ENCODE measurements around the gene ERCC3. TPM values are rescaled to one million over a fixed set of nuclear protein-coding genes. Genes with fewer than 3 reads are reported as not detected.

ERCC3 gene
- total RNA-seq, 4 donors from 2014 or later: 30.0 to 47.2 (median 39.0) TPM

DNA sequence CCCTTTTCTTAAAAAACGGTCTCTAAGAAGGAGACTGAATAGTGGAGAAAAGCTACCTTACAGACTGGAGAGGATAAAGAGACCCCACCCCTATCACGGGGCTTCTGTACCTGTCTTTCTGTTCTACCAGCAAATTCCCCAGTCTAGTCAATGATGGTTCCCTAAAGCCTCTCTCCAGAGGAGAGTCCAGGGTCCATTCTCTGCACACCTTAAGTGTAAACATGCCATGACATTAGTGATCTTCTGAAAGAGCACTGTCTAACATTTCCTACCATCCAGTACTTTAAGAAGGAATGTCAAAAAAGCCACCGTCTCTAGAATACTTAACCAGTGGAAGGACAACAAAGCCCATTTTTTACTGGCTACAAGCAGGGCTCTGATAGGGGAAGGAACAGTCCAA, 17.0 kb upstream of the ERCC3 start:
- no peaks in the 10 kb centered on the region for H3K9me3 ChIP-seq
- H3K36me3 ChIP-seq: peaks cover 0 to 48% (median 22%) of the 10 kb centered on the region in 4 donors
- no peak for DNase-seq
- no peak overlapping the region for H3K4me3 ChIP-seq
- H3K27ac ChIP-seq: no peak overlapping the region
- H3K27me3 ChIP-seq: no peaks in the 10 kb centered on the region
- WGBS, 2 donors (ENCODE audit: low coverage in 1 of 2): 83 to 87% methylated on average over 3 of the region's 3 CpGs
- intact Hi-C loops (cut with DNase I; ENCODE audit: low total_unique reads) (no loop called here), in situ Hi-C loops (cut with MboI; ENCODE audit: low pct_ligation_motif_present in 1 of 4, low pct_unique_long_range_greater_than_20kb in 1 of 4, low sequenced_read_pairs in 3 of 4) (no loop called here)
- peaks cover 0 to 5% (median 0%) of the 10 kb centered on the region in 4 donors for H3K4me1 ChIP-seq
- TF ChIP-seq POLR2AphosphoS5 (IDR thresholded peaks at IDR 0.05): no peak
- TF ChIP-seq, protein P1, sequence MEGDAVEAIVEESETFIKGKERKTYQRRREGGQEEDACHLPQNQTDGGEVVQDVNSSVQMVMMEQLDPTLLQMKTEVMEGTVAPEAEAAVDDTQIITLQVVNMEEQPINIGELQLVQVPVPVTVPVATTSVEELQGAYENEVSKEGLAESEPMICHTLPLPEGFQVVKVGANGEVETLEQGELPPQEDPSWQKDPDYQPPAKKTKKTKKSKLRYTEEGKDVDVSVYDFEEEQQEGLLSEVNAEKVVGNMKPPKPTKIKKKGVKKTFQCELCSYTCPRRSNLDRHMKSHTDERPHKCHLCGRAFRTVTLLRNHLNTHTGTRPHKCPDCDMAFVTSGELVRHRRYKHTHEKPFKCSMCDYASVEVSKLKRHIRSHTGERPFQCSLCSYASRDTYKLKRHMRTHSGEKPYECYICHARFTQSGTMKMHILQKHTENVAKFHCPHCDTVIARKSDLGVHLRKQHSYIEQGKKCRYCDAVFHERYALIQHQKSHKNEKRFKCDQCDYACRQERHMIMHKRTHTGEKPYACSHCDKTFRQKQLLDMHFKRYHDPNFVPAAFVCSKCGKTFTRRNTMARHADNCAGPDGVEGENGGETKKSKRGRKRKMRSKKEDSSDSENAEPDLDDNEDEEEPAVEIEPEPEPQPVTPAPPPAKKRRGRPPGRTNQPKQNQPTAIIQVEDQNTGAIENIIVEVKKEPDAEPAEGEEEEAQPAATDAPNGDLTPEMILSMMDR (IDR thresholded peaks at IDR 0.05): no peak
- TF ChIP-seq EP300 (IDR thresholded peaks at IDR 0.05; ENCODE audit: low read depth): no peak

DNA sequence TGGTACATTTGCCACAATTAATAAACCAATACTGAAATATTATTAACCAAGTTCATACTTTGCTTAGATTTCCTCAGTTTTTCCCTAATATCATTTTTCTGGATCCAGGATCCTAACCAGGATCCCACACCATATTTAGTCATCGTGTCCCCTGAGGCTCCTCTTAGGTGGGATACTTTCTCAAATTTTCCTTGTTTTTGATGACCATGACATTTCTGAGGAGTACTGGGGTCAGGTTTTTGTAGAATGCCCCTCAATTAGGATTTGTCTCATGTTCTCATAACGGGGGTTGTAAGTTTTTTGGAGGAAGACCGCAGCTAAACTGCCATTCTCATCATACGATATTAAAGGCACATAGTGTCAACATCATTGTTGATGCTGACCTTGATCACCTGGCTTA, 15.5 kb upstream of the ERCC3 start:
- Histone ChIP-seq H3K4me1 (peaks cover 0 to 7% (median 0%) of the 10 kb centered on the region in 4 donors), H3K27ac (no peak overlapping the region), H3K27me3 (no peaks in the 10 kb centered on the region), H3K9me3 (no peaks in the 10 kb centered on the region), H3K4me3 (no peak overlapping the region), H3K36me3 (peaks cover 0 to 48% (median 16%) of the 10 kb centered on the region in 4 donors)
- no peak for DNase-seq
- WGBS, 2 donors (ENCODE audit: low coverage in 1 of 2): 94 to 100% methylated on average over 1 to 4 of the region's 4 CpGs
- in situ Hi-C loops (cut with MboI; ENCODE audit: low pct_ligation_motif_present in 1 of 4, low pct_unique_long_range_greater_than_20kb in 1 of 4, low sequenced_read_pairs in 3 of 4): no loop called here
- intact Hi-C loops (cut with DNase I; ENCODE audit: low total_unique reads): no loop called here
- TF ChIP-seq POLR2A (IDR thresholded peaks at IDR 0.05): no peak
- TF ChIP-seq POLR2AphosphoS5 (IDR thresholded peaks at IDR 0.05): no peak
- TF ChIP-seq, protein P1 (IDR thresholded peaks at IDR 0.05): no peak
- no peak for TF ChIP-seq EP300 (IDR thresholded peaks at IDR 0.05; ENCODE audit: low read depth)

DNA sequence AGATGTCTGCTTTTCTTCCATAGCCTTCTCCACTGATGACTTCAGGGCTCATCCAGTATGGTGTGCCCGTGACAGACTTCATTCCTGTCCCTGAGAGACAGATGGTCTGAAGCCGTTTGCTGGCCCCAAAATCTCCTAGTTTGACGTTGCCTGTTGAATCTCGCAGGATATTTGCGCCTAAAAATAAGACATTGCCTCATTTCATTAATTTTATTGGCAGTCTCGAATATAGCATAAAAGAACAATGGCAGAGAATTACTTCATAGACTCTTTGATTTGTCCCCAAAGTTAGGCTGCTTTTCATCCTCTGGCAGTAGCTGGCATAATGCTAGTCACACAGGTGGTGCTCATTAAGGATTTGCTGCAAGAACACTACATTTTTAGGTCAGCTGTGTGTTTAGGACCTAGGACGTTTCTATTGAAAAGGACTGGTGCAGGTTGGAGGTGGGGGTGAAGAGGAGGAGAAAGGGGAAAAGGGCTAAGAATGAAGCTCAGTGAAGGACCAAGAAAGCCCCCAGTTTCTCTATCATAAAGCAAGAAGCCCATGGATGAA, 14.7 kb upstream of the ERCC3 start:
- no peak for TF ChIP-seq EP300 (IDR thresholded peaks at IDR 0.05; ENCODE audit: low read depth)
- Histone ChIP-seq H3K4me1 (peaks cover 0 to 7% (median 0%) of the 10 kb centered on the region in 4 donors), H3K4me3 (no peak overlapping the region), H3K9me3 (no peaks in the 10 kb centered on the region), H3K27me3 (no peaks in the 10 kb centered on the region), H3K27ac (no peak overlapping the region), H3K36me3 (peaks cover 0 to 48% (median 14%) of the 10 kb centered on the region in 4 donors)
- intact Hi-C loops (cut with DNase I; ENCODE audit: low total_unique reads) (no loop called here), in situ Hi-C loops (cut with MboI; ENCODE audit: low pct_ligation_motif_present in 1 of 4, low pct_unique_long_range_greater_than_20kb in 1 of 4, low sequenced_read_pairs in 3 of 4) (no loop called here)
- DNase-seq: no peak
- 91 to 100% methylated on average over 5 to 7 of the region's 7 CpGs for WGBS, 2 donors (ENCODE audit: low coverage in 1 of 2)

DNA sequence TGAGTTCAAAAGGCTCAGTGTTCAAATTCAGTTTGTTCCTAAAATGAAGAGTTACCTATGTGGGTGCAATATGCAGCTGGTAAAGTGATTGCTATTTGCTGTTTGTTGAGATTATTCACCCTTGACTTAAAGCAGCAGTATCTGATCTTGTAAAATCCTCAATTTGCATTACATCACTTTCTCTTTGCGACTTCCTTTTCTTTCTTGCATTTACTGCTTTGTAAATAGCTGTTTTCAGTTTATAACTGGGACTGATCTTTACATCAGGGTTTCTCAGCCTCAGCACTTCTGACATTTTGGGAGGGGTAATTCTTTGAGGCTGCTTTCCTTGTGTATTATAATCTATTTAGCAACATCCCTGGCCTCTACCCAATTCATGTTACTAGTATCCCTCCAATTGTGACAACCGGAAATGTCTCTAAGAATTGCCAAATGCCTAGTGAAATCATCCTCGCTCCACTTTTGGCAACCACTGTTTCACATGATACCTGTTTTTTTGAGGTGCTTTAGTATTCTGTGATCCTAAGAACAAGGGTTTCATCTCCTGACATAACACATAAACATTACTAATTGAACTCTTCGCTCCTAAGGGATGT, 12.1 kb upstream of the ERCC3 start:
- 33 to 67% methylated on average over 4 of the region's 4 CpGs for WGBS, 2 donors (ENCODE audit: low coverage in 1 of 2)
- intact Hi-C loops (cut with DNase I; ENCODE audit: low total_unique reads) (no loop called here), in situ Hi-C loops (cut with MboI; ENCODE audit: low pct_ligation_motif_present in 1 of 4, low pct_unique_long_range_greater_than_20kb in 1 of 4, low sequenced_read_pairs in 3 of 4) (no loop called here)
- peaks cover 0 to 7% (median 0%) of the 10 kb centered on the region in 4 donors for H3K4me1 ChIP-seq
- no peak for DNase-seq
- peaks cover 0 to 28% (median 10%) of the 10 kb centered on the region in 4 donors for H3K36me3 ChIP-seq
- no peaks in the 10 kb centered on the region for H3K9me3 ChIP-seq
- H3K27me3 ChIP-seq: no peaks in the 10 kb centered on the region
- TF ChIP-seq POLR2AphosphoS5 (IDR thresholded peaks at IDR 0.05) (no peak), EP300 (IDR thresholded peaks at IDR 0.05; ENCODE audit: low read depth) (no peak), POLR2A (IDR thresholded peaks at IDR 0.05) (no peak)
- TF ChIP-seq, protein P1 (IDR thresholded peaks at IDR 0.05): no peak
- H3K27ac ChIP-seq: peak overlapping the region in 3 of 4 donors; percentile 11 to 24 (median 16)
- H3K4me3 ChIP-seq: no peak overlapping the region

All from transverse colon (tissue), 4 donors.